ENCODE results near the gene LRP5.
A peak's percentile ranks its signal among the peaks of the same experiment; 100 is the strongest.

LRP5 gene

DNA sequence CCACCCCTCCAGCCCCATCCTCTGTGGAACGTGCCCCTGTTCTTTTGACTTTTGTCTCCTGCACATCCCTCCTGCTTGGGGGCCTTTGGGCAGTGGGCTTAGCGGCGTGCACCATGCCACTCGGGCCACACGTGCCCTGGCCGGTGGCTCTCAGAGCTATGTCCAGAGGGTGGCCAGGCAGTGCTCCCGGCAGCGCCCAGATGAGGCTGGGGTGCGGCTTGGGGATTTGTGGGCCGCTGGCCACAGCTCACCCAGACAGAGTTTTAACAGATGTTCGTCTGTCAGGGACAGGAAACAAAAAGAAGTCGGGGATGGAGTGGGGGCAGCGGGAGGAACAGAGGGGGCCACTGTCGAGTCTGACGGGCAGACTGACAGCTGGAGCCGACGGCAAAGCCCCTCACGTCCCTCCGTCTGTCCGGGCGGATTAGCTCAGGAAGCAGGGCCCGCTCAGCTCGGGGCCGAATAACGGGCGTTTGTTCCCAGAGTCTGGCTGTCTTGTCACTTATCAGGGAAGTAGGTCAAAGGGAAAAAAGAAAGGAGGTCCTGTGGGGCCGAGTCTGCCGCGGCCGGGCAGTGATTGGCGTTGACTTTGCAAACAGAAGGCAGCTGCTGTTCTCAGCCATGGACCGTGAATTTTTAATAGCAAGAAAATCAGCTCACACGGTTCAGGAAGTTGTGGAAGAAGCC, 61.6 kb downstream of the LRP5 start:
- Histone ChIP-seq H4K8ac (ENCODE audit: low read depth, low read length) (no peak overlapping the region), H3K4me3 (ENCODE audit: low read length in 2 of 2) (no peak overlapping the region), H3K9me3 (replicated peaks in 1 of 2; ENCODE audit: control insufficient read depth in 2 of 2, insufficient read depth in 1 of 2, low read depth in 1 of 2, low read length in 2 of 2) (no peaks in the 10 kb centered on the region), H3K14ac (ENCODE audit: low read length) (no peak overlapping the region), H2BK12ac (ENCODE audit: low read length) (no peak overlapping the region), H2AFZ (ENCODE audit: low read length) (peak overlapping the region; percentile 30), H3K18ac (ENCODE audit: low read length) (peak overlapping the region; percentile 48), H3K27me3 (ENCODE audit: control insufficient read depth in 3 of 3, insufficient read depth in 3 of 3, low read depth in 1 of 3, low read length in 3 of 3) (no peaks in the 10 kb centered on the region), H4K91ac (ENCODE audit: low read depth, low read length, poor library complexity) (no peak overlapping the region), H3K9ac (ENCODE audit: low read depth, low read length, poor library complexity) (peak overlapping the region; percentile 67), H3K36me3 (replicated peaks in 1 of 2; ENCODE audit: control insufficient read depth in 2 of 2, insufficient read depth in 2 of 2, low read length in 2 of 2) (peaks cover 10 to 15% of the 10 kb centered on the region in 2 donors), H3K4me2 (ENCODE audit: insufficient read depth, low read length, poor library complexity, severe bottlenecking) (no peak overlapping the region), H3K79me1 (ENCODE audit: low read depth, low read length) (peaks cover 6% of the 10 kb centered on the region), H3K4me1 (ENCODE audit: control insufficient read depth in 2 of 2, insufficient read depth in 1 of 2, low read depth in 1 of 2, low read length in 2 of 2) (peaks cover 16% of the 10 kb centered on the region in 2 donors), H3K27ac (replicated peaks; ENCODE audit: low read length) (no peak overlapping the region), H3K4ac (ENCODE audit: low read length) (no peak overlapping the region), H2BK5ac (ENCODE audit: low read length) (no peak overlapping the region), H2BK120ac (ENCODE audit: low read depth, low read length) (no peak overlapping the region), H2BK15ac (ENCODE audit: low read length) (no peak overlapping the region), H2AK5ac (ENCODE audit: low read depth, low read length) (no peak overlapping the region), H3K23ac (ENCODE audit: low read depth, low read length, poor library complexity) (no peak overlapping the region)
- no peak for DNase-seq (ENCODE audit: low spot score)
- WGBS, 2 donors (ENCODE audit: extremely low coverage in 2 of 2, insufficient read length in 2 of 2, insufficient replicate concordance in 1 of 2) = no CpG with 5 or more reads among the region's 33 CpGs

DNA sequence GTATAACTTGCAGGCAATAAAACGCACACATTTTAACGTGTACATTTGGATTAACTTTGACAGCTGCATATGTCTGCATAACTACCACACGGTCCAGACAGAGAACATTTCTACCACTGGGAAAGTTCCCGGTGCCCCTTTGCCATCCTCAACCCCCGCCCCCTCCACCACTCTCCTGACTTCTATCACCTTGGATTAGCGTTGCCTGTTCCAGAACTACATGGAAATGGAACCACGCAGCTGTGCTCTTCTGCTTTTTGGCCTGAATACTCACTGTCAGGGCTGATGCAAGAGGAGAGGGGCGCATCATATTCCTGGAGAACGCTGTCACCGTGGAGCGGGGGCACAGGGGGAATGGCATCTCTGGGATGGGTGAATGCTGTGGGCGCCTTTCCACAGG, 62.1 kb downstream of the LRP5 start:
- no peaks in the 10 kb centered on the region for H3K27me3 ChIP-seq (ENCODE audit: control insufficient read depth in 3 of 3, insufficient read depth in 3 of 3, low read depth in 1 of 3, low read length in 3 of 3)
- no peak overlapping the region for H3K23ac ChIP-seq (ENCODE audit: low read depth, low read length, poor library complexity)
- peaks cover 16% of the 10 kb centered on the region in 2 donors for H3K4me1 ChIP-seq (ENCODE audit: control insufficient read depth in 2 of 2, insufficient read depth in 1 of 2, low read depth in 1 of 2, low read length in 2 of 2)
- H3K27ac ChIP-seq (replicated peaks; ENCODE audit: low read length) = no peak overlapping the region
- H3K4ac ChIP-seq (ENCODE audit: low read length) = no peak overlapping the region
- no peak overlapping the region for H2BK12ac ChIP-seq (ENCODE audit: low read length)
- peaks cover 4% of the 10 kb centered on the region for H3K79me1 ChIP-seq (ENCODE audit: low read depth, low read length)
- H3K14ac ChIP-seq (ENCODE audit: low read length) = no peak overlapping the region
- H2BK120ac ChIP-seq (ENCODE audit: low read depth, low read length) = no peak overlapping the region
- H3K18ac ChIP-seq (ENCODE audit: low read length) = no peak overlapping the region
- H3K4me2 ChIP-seq (ENCODE audit: insufficient read depth, low read length, poor library complexity, severe bottlenecking) = no peak overlapping the region
- H3K4me3 ChIP-seq (ENCODE audit: low read length in 2 of 2) = no peak overlapping the region
- H2BK5ac ChIP-seq (ENCODE audit: low read length) = no peak overlapping the region
- no peak for DNase-seq (ENCODE audit: low spot score)
- H4K91ac ChIP-seq (ENCODE audit: low read depth, low read length, poor library complexity) = no peak overlapping the region
- WGBS, 2 donors (ENCODE audit: extremely low coverage in 2 of 2, insufficient read length in 2 of 2, insufficient replicate concordance in 1 of 2) = no CpG with 5 or more reads among the region's 12 CpGs
- H2BK15ac ChIP-seq (ENCODE audit: low read length) = no peak overlapping the region
- H2AK5ac ChIP-seq (ENCODE audit: low read depth, low read length) = no peak overlapping the region
- no peak overlapping the region for H4K8ac ChIP-seq (ENCODE audit: low read depth, low read length)
- H3K9ac ChIP-seq (ENCODE audit: low read depth, low read length, poor library complexity) = no peak overlapping the region
- H3K9me3 ChIP-seq (replicated peaks in 1 of 2; ENCODE audit: control insufficient read depth in 2 of 2, insufficient read depth in 1 of 2, low read depth in 1 of 2, low read length in 2 of 2) = no peaks in the 10 kb centered on the region
- no peak overlapping the region for H2AFZ ChIP-seq (ENCODE audit: low read length)
- peaks cover 8 to 11% of the 10 kb centered on the region in 2 donors for H3K36me3 ChIP-seq (replicated peaks in 1 of 2; ENCODE audit: control insufficient read depth in 2 of 2, insufficient read depth in 2 of 2, low read length in 2 of 2)

DNA sequence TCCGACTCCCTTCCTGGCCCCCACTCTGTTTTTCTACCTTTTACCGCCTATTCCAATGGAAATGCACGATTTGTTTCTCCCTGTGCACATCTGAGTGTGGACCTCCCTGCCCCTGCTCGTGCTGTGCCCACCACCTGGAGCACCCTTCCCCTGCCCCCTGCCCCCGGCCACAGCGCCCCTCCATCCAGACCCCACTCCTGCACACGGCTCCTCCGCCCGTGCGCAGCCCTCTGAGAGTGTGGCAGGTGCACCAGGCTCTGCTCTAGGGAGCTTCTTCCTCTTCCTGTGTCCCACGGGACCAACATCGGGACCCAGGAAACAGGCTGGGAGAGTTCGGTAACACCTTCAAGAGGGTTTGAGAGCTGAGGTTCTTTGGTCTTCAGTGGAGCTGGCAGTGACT, 62.9 kb downstream of the LRP5 start:
- H3K9me3 ChIP-seq (replicated peaks in 1 of 2; ENCODE audit: control insufficient read depth in 2 of 2, insufficient read depth in 1 of 2, low read depth in 1 of 2, low read length in 2 of 2) = no peaks in the 10 kb centered on the region
- H3K79me1 ChIP-seq (ENCODE audit: low read depth, low read length) = peaks cover 3% of the 10 kb centered on the region
- H3K4ac ChIP-seq (ENCODE audit: low read length) = no peak overlapping the region
- no CpG with 5 or more reads among the region's 13 CpGs for WGBS, 2 donors (ENCODE audit: extremely low coverage in 2 of 2, insufficient read length in 2 of 2, insufficient replicate concordance in 1 of 2)
- H3K4me1 ChIP-seq (ENCODE audit: control insufficient read depth in 2 of 2, insufficient read depth in 1 of 2, low read depth in 1 of 2, low read length in 2 of 2) = peaks cover 17 to 20% of the 10 kb centered on the region in 2 donors
- H2AFZ ChIP-seq (ENCODE audit: low read length) = no peak overlapping the region
- peaks cover 8 to 11% of the 10 kb centered on the region in 2 donors for H3K36me3 ChIP-seq (replicated peaks in 1 of 2; ENCODE audit: control insufficient read depth in 2 of 2, insufficient read depth in 2 of 2, low read length in 2 of 2)
- no peak overlapping the region for H2BK5ac ChIP-seq (ENCODE audit: low read length)
- no peak overlapping the region for H3K27ac ChIP-seq (replicated peaks; ENCODE audit: low read length)
- no peak overlapping the region for H3K23ac ChIP-seq (ENCODE audit: low read depth, low read length, poor library complexity)
- H2AK5ac ChIP-seq (ENCODE audit: low read depth, low read length) = no peak overlapping the region
- H3K4me3 ChIP-seq (ENCODE audit: low read length in 2 of 2) = no peak overlapping the region
- H3K14ac ChIP-seq (ENCODE audit: low read length) = no peak overlapping the region
- no peaks in the 10 kb centered on the region for H3K27me3 ChIP-seq (ENCODE audit: control insufficient read depth in 3 of 3, insufficient read depth in 3 of 3, low read depth in 1 of 3, low read length in 3 of 3)
- H2BK120ac ChIP-seq (ENCODE audit: low read depth, low read length) = no peak overlapping the region
- no peak overlapping the region for H4K91ac ChIP-seq (ENCODE audit: low read depth, low read length, poor library complexity)
- no peak overlapping the region for H3K18ac ChIP-seq (ENCODE audit: low read length)
- DNase-seq (ENCODE audit: low spot score) = no peak
- H2BK15ac ChIP-seq (ENCODE audit: low read length) = no peak overlapping the region
- H2BK12ac ChIP-seq (ENCODE audit: low read length) = no peak overlapping the region
- no peak overlapping the region for H4K8ac ChIP-seq (ENCODE audit: low read depth, low read length)
- H3K4me2 ChIP-seq (ENCODE audit: insufficient read depth, low read length, poor library complexity, severe bottlenecking) = no peak overlapping the region
- no peak overlapping the region for H3K9ac ChIP-seq (ENCODE audit: low read depth, low read length, poor library complexity)

DNA sequence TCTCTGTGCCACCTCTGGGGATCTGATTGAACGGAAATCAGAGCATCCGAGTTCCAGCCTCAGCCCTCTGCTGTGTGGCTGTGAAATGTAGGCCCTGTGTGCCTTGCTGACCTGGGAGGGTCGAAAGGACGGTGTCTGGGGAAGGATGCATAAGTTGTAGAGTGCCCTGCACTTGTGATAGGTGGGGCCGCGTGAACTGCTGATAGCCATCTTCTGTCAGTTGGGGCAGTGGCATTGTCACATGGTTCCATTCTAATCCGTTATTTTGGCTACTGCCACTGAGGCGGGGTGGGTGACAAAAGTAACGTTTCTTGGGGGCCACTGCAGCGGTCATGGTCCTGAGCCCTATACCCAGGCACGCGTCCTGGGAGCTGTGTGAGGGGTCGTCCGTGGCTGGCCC, 63.4 kb downstream of the LRP5 start:
- Histone ChIP-seq H2AFZ (ENCODE audit: low read length) (no peak overlapping the region), H2BK12ac (ENCODE audit: low read length) (no peak overlapping the region), H4K8ac (ENCODE audit: low read depth, low read length) (no peak overlapping the region), H2BK120ac (ENCODE audit: low read depth, low read length) (no peak overlapping the region), H3K9me3 (replicated peaks in 1 of 2; ENCODE audit: control insufficient read depth in 2 of 2, insufficient read depth in 1 of 2, low read depth in 1 of 2, low read length in 2 of 2) (no peaks in the 10 kb centered on the region), H3K4me3 (ENCODE audit: low read length in 2 of 2) (no peak overlapping the region), H3K9ac (ENCODE audit: low read depth, low read length, poor library complexity) (no peak overlapping the region), H2BK15ac (ENCODE audit: low read length) (no peak overlapping the region), H3K18ac (ENCODE audit: low read length) (no peak overlapping the region), H3K79me1 (ENCODE audit: low read depth, low read length) (peaks cover 3% of the 10 kb centered on the region), H3K4me1 (ENCODE audit: control insufficient read depth in 2 of 2, insufficient read depth in 1 of 2, low read depth in 1 of 2, low read length in 2 of 2) (peaks cover 15 to 23% of the 10 kb centered on the region in 2 donors), H3K36me3 (replicated peaks in 1 of 2; ENCODE audit: control insufficient read depth in 2 of 2, insufficient read depth in 2 of 2, low read length in 2 of 2) (peaks cover 8 to 11% of the 10 kb centered on the region in 2 donors), H2BK5ac (ENCODE audit: low read length) (no peak overlapping the region), H3K27me3 (ENCODE audit: control insufficient read depth in 3 of 3, insufficient read depth in 3 of 3, low read depth in 1 of 3, low read length in 3 of 3) (no peaks in the 10 kb centered on the region), H3K23ac (ENCODE audit: low read depth, low read length, poor library complexity) (no peak overlapping the region), H3K4me2 (ENCODE audit: insufficient read depth, low read length, poor library complexity, severe bottlenecking) (no peak overlapping the region), H4K91ac (ENCODE audit: low read depth, low read length, poor library complexity) (no peak overlapping the region), H3K27ac (replicated peaks; ENCODE audit: low read length) (no peak overlapping the region), H3K4ac (ENCODE audit: low read length) (no peak overlapping the region), H2AK5ac (ENCODE audit: low read depth, low read length) (no peak overlapping the region), H3K14ac (ENCODE audit: low read length) (no peak overlapping the region)
- no CpG with 5 or more reads among the region's 14 CpGs for WGBS, 2 donors (ENCODE audit: extremely low coverage in 2 of 2, insufficient read length in 2 of 2, insufficient replicate concordance in 1 of 2)
- DNase-seq (ENCODE audit: low spot score) = no peak

Measured in neuronal stem cell (in vitro differentiated cells).